Ishikawa (cell line): ENCODE results near the gene PHLDB2.

ENCODE experiments used
- CREB1 ChIP-seq: IDR thresholded peaks from 2 replicates; pipeline ENCODE4 v1.6.1; 2012; ENCODE audit warnings: low read depth
- EGR1 ChIP-seq: IDR thresholded peaks from 2 replicates; pipeline ENCODE4 v1.6.1; 2012
- MAX ChIP-seq: IDR thresholded peaks from 2 replicates; pipeline ENCODE4 v1.6.1; 2012
- NFIC ChIP-seq: IDR thresholded peaks from 2 replicates; pipeline ENCODE4 v1.6.1; 2012
- RAD21 ChIP-seq: IDR thresholded peaks from 2 replicates; pipeline ENCODE4 v1.6.1; 2012; ENCODE audit warnings: low read depth
- REST ChIP-seq: IDR thresholded peaks from 2 replicates; pipeline ENCODE4 v1.6.1; 2012; ENCODE audit warnings: low read depth, mild to moderate bottlenecking
- TAF1 ChIP-seq: IDR thresholded peaks from 2 replicates; pipeline ENCODE4 v1.6.1; 2012; ENCODE audit warnings: low read depth, mild to moderate bottlenecking
- TCF12 ChIP-seq: IDR thresholded peaks from 2 replicates; pipeline ENCODE4 v1.6.1; 2012; ENCODE audit warnings: low read depth
- USF1 ChIP-seq: IDR thresholded peaks from 2 replicates; pipeline ENCODE4 v1.6.1; 2012
- ZBTB7A ChIP-seq: IDR thresholded peaks from 2 replicates; pipeline ENCODE4 v1.6.1; 2012; ENCODE audit warnings: low read depth

- TF ChIP-seq EGR1 (no peak), RAD21 (no peak), MAX (no peak), CREB1 (no peak), TCF12 (no peak), TAF1 (no peak), ZBTB7A (no peak), NFIC (no peak), USF1 (no peak), REST (no peak)
Measured at GRCh38 chr3:111936191-111936841, 77.3 kb downstream of the PHLDB2 start.
